CD4-positive, alpha-beta T cell treated with Interleukin-21 for 1 hour (primary cell): ENCODE data around the gene OR8K3.

Source experiments
- DNase-seq: peaks from one replicate; pipeline ENCODE4 v3.0.0-alpha.2; 2020

The OR8K3 gene

DNA sequence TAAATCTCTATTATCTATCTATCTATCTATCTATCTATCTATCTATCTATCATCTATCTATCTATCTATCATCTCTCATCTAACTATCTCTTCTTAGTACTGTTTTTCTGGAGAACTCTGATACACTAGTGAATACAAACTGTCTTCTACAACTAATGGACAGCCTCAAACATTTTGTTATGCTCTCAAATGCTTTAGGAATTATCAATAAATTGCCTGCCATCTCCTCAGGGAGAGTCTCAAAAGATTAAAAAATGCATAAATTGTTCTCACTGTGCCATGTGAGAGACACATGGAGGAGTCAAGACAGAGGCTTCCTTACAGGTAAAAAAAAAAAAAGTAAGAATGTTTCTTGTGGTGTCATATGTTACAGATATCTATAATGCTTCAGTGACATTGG is at the start of gene OR8K3:
Gene OR8K3 (plus strand): TSS at position 301 of the 400 bp plus-strand sequence. CDS start 3,163 bp downstream, outside the sequence.
- no peak for DNase-seq

DNA sequence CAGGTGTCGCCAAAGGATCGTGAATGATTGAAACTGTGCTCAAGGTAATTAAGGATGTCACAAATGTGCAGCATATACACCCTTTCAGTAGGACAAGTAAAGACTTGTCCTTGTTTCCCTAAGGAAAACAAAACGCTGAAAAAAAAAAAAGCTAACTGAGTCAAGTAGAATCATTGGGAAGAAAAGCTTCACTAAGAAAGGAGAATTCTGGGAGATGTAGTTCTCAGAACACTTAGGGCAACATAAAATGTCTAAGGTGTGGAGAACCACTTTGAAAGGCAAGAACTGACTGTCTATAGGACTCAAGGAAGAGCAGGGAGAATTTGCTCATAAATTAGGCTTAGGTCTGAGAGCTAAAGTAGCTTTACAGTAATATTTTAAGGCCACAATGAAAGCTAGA is 43.9 kb upstream of the OR8K3 start:
- DNase-seq, result no peak

DNA sequence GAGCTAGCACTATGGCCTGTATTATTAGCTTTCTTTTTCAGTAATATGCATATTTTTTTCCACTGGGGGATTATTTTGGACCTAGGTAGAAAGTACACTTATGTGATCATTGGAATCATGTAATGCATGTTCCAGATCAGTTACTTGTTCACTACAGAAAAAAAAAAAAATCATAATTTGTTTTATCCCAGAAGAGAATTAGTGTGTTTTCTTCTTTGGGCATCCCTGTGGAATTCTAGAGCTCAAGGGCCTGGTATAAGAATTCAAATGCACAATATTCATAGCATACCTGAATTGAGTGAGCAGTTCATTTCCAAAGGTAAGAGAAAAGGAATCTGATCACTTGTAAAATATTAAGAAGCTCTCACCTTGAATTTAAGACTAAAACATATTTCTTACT is 41.1 kb upstream of the OR8K3 start, which contains the start of gene OR5T1:
Gene OR5T1 (plus strand): TSS at position 301 of the 400 bp plus-strand sequence. CDS start 1,485 bp downstream, outside the sequence.
- DNase-seq, result no peak

DNA sequence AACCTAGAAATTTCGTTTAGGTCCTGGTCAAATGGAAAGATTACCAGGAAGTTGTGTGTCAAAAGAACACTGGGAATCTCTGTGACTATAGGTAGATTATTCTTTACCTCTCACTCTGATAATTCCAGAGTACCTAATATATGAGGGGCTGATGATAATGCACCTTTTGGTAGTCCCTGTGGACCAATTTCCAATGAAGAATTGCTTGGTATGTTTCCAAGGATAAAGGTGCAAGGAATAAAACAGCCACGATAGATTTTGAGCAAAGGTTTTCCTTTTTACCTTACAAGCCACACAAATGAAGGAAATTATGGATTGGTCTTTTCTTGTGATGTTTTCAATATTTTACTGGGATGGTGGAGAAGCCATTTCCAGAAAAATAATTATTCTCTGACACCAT is 22.8 kb upstream of the OR8K3 start, which contains the start of gene OR8H1:
Gene OR8H1 (minus strand): TSS at position 101 of the 400 bp plus-strand sequence. CDS start 1,192 bp downstream, outside the sequence.
- DNase-seq, result no peak

DNA sequence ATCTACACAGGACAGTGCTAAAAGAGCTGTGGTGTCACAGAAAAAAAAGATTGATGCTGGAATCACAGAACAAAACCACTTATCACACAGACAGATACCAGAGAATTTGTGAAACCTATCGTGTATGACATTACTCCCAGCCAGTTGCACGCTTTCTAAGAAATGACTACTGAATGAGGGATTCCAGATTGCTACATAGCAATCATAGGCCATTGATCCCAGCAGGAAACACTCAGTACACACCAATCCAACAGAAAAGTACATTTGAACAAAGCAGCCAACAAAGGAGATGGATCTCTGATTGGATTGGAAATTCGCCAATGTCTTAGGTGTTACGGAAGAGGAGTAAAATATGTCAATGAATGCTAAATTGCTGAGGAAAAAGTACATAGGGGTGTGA is 18.0 kb upstream of the OR8K3 start:
- DNase-seq, result no peak

DNA sequence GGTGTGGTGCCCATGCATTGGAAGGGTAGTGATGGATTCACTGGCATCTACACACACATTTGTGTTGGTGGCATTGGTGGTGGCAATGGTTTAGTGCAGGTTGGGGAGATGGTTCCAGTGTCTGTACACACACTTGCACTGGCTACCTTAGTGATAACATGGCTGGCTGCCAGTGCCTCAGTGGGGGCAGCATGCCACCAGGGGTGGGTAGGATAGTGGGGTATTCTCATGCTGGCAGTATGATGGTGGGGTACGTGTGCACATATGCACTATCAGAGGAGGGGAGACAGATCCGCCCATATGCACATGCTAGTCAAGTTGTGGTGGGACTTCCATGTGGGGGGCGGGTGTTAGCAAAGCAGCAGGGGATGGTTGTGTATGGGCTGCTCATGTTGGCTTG is 7.1 kb upstream of the OR8K3 start:
- no peak for DNase-seq

DNA sequence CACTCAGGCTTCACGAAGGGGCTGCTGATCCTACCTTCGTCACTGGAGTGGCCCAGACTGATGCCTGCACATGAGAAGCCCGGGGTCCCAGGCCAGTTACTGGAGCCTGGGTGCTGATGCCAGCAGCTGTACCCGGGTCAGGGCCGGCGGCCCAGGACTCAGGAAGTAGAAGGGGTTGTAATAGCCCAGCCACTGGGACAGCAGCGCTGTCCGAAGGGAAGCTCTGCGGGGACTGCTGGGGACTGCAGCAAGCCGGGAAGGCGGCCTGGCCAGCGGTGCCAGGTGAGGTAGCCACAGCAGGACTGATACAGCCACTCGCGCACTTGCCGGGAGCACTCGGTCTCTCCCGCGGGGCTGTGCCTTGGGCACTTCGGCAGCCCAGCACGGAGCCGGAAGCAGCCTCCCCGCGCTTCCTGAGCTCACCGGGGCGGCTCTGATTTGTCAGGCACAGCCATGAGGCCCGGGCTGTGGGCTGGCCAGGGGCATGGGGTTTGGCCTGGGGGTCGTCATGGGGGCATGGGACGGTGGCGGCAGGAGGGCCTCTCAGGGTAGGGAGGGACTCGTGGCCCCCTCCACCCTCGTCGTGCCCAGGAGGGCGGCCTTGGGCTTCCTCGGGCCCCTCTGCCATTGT is 17.0 kb downstream of the OR8K3 start:
- no peak for DNase-seq

DNA sequence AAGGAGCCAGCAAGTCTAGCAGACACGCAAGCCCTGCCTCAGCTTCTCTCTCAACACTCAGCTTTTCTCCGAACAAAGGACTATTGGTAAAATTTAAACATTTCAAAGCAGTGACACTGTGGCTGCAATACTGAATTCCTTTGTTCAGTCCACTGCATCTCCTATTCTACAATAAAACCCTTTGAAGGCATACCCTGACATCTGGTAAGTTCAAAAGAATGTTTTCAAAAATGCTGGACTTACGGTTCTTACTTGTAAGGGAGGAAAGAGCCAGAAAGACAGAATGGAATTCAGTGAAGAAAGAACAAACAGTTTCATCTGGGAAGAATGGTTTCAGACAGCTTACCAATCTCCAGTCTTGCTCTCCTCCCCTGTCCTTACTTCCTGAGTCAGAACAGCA is 18.2 kb downstream of the OR8K3 start:
- no peak for DNase-seq

DNA sequence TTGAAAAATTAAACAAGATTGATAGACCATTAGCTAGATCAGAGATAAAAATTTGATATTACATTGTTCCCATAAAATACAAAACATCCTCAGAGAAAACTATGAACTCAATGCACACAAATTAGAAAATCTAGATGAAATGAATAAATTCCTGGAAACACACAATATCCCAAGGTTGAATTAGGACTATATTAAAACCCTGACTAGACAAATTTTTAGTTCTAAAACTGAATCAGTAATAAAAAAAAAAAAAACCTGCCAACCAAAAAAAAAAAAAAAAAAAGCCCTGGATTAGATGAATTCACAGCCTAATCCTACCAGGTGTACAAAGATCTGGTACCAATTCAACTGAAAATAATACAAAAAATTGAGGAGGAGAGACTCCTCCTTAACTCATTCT is 25.3 kb downstream of the OR8K3 start:
- DNase-seq, result no peak

DNA sequence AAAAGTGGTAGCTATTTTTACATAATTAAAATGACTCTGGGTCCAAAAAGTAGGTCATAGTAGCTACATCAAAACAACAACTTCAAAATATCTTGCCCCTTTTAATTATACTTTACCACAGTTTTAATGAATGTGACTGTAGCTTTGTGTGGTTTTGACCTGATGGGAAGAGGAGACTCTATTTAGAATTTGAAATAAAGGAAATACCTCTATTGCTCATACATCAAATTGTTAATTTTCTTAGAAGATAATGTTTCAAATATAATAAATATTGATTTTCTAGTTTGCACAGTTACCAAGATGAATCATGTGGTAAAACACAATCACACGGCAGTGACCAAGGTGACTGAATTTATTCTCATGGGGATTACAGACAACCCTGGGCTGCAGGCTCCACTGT is 30.8 kb downstream of the OR8K3 start, which contains the start of gene OR8K1:
Gene OR8K1 (plus strand): TSS at position 301 of the 400 bp plus-strand sequence. CDS start 0 bp downstream, at position 301.
- DNase-seq, result no peak

DNA sequence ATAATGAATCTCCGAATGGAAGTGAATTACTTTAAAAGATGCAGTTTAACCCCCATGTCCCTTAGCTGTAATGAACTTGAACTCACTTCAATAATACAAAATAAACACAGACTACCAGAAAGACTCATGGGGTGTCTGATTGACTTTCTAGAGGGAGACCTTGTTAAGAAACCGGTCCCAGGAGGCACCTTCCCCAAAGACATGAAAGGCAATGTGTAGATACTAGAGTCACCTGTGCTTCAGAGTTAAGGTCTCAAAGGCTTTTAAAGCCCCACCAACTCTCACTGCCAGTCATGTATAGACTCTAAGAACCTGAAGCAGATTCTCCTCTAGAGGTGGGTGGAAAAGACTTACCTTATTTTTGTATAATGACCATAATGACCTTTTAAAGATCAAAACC is 39.0 kb downstream of the OR8K3 start, which contains the start of gene OR8J1:
Gene OR8J1 (plus strand): TSS at position 301 of the 400 bp plus-strand sequence. CDS start 5,956 bp downstream, outside the sequence.
- no peak for DNase-seq
